ENCODE data around the gene FAM9A.
"Not testable (repeated sequence)": the region's sequence is repeated elsewhere in the genome, so short reads cannot be mapped to it uniquely, and the experiment has no call there.

Gene FAM9A

GRCh38 chrX:8800351-8800750 is 832 bp downstream of the FAM9A start:
- DNase-seq = not testable (repeated sequence)

GRCh38 chrX:8799281-8799680 is 1.9 kb downstream of the FAM9A start:
- DNase-seq = not testable (repeated sequence)

- DNase-seq = not testable (repeated sequence)
Measured at GRCh38 chrX:8798702-8799101, 2.5 kb downstream of the FAM9A start.

DNA sequence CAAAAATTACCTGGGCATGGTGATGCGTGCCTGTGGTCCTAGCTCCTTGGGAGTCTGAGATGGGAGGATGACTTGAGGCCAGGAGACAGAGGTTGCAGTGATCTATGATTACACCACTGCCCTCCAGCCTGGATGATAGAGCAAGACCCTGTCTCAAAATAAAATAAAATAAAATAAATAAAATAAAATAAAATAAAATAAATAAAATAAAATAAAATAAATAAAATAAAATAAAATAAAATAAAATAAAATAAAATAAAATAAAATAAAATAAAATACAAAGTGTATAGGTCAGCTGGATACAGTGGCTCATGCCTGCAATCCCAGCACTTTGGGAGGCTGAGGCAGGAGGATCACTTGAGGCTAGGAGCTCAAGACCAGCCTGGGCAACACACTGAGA is 14.1 kb downstream of the FAM9A start:
- not testable (repeated sequence) for DNase-seq

DNA sequence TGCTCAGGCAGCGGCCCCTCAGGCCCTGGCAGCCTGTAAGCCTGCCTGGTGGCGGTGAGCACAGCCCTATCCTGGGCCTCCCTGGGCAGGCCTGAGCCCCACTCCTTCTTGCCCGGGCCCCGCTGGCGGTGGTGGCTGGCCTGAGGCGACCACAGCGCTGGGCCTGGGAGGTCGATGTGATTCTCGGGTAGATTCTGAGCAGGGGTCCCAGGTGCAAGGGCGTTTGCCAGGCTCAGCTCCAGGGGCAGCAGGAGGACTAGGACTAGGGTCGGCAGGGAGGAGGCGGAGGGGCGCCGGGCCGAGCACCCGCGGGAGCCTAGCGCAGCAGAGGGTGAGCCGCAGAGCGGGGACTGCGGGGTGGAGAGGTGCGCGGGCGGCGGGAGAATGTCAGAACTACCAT is 17.0 kb downstream of the FAM9A start:
- DNase-seq = no peak

GRCh38 chrX:8783714-8784098 is 17.5 kb downstream of the FAM9A start:
- no peak for DNase-seq

- DNase-seq = peak; percentile 22
Measured at GRCh38 chrX:8783097-8783713, 18.0 kb downstream of the FAM9A start.

DNA sequence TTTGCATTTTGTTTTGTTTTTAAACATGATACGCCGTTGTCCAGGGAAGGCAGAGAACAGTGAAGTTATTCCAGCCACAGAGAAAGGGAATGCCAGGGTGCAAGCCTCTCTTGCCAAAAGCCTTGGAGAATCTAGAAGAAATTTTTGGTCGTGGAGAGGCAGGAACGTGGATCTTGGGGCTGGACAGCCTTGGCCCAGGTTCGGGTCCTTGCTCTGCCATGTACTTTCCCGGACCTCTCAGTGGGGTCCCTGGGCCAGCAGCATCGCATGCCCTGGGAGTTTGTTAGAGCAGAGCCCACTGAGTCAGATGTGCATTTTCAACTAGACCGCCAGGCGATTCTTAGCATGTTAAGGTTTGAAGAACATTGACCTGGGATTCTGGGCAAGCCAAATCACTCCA is 18.6 kb downstream of the FAM9A start:
- DNase-seq = no peak

- DNase-seq = not testable (repeated sequence)
Measured at GRCh38 chrX:8781921-8782320, 19.3 kb downstream of the FAM9A start.

DNA sequence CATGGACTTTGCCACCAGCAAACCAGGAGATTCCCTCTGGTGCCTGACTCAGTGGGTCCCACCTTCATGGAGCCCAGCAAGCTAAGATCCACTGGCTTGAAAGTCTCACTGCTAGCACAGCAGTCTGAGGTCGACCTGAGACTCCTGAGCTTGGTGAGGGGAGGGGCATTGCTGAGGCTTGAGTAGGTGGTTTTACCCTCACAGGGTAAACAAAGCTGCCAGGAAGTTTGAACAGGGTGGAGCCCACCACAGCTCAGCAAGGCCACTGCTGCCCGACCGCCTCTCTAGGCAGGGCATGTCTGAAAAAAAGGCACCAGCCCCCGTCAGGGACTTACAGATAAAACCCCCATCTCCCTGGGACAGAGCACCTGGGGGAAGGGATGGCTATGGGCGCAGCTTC is 28.1 kb downstream of the FAM9A start:
- no peak for DNase-seq

- DNase-seq = no peak
Measured at GRCh38 chrX:8760021-8760420, 41.2 kb downstream of the FAM9A start.

DNA sequence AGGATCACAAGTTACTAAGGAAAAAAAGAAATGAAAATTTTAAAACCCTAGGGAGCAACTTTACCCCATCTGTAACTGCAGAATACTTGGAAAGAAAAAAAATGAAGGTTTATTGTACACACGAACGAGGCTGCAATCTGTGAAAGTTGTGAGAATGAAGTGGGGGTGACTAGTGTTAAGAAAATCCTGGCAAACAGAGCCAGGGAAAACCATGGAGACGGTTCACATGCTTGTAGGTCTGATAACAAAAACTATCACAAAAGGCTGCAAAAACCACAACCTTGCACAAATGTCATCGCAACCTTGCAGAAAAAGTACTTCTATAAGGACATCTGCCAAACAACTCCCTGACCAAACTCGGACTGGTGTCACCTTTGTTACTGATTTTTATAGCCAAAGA is 42.5 kb downstream of the FAM9A start:
- DNase-seq = not testable (repeated sequence)

GRCh38 chrX:8757609-8758389 is 43.4 kb downstream of the FAM9A start:
- DNase-seq = not testable (repeated sequence)

GRCh38 chrX:8755813-8756212 is 45.4 kb downstream of the FAM9A start:
- DNase-seq = no peak

DNA sequence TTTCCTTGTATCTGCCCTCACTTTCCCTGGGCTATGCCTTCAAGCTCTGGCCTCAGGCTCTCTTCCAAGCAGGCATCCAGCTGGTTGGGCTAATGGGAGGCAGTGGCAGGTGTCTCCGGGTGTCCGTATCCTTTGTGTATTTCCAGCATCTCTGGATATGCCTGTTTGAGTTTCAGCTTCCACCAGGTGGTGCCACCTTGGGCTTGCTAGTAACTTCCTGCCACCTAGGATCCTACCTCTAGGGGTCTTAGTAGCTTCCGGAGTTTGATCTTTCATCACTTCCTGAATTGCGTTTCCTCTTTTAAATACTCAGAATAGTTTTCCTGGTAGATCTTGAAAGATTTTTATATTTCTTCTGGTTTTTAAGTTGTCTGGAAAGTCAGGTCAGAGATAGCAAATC is 46.1 kb downstream of the FAM9A start:
- DNase-seq = no peak

DNA sequence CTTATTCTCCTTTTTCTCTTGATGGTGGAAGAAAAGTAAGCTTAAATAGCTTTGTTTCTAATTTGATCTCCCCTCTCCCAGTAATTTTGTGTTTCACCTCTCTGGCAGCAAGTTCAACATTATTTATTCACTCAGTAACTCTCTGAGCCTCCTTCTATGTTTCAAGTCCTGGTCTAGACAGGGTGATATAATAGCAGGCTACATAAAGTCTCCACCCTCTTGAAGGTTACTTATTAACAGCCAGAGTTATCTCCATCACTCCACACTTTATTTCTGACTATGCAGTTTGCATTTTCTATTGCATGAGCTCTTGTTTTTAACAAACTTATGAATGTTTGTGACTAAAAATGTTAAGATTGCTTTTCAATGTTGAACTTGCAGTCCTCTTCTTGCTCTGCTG is 51.5 kb downstream of the FAM9A start:
- no peak for DNase-seq

- no peak for DNase-seq
Measured at GRCh38 chrX:8748855-8749254, 52.3 kb downstream of the FAM9A start.

GRCh38 chrX:8743126-8743732 is 58.0 kb downstream of the FAM9A start:
- peak; percentile 64 for DNase-seq

DNA sequence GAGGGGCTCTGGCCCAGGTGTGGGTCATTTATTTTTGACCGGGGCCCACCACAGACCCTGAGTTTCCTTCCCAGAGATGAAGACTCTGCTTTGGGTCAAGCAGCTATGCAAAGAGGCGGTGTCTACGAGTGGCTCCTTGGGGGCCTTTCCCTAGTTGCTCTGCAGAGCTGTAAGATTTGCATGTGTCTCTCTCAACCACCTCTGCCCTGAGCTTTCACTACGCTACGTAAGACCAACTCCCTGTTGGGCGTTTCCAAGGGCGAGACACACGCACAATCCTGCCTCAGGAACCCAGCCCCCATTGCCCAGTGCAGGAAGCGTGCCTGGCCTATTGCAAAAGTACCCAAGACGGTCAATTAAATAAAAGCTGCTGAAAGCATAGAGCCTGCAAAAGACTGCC is 59.2 kb downstream of the FAM9A start:
- DNase-seq = no peak
